Activated naive CD4-positive, alpha-beta T cell treated with anti-CD3 and anti-CD28 coated beads for 36 hours (primary cell): ENCODE data around the gene DEPDC1B. TPM values are rescaled to one million over a fixed set of nuclear protein-coding genes. Genes with fewer than 3 reads are reported as not detected.

Source experiments
- CTCF ChIA-PET: fragments of 350-600 bp; sonication (Branson Sonifier 250); formaldehyde crosslinking; loops from one replicate; lab custom pipeline; 2021; ENCODE audit warnings: antibody characterized with exemption; lab: Charles Lee
- DNase-seq: peaks from one replicate; pipeline ENCODE4 v3.0.0-alpha.2; 2020
- H3K27ac Mint-ChIP-seq: one replicate; pipeline ENCODE4 v1.8.0; 2021; ENCODE audit warnings: mild to moderate bottlenecking, mixed read lengths
- H3K27me3 Mint-ChIP-seq: one replicate; pipeline ENCODE4 v1.8.0; 2021; ENCODE audit warnings: low read depth, mixed read lengths
- H3K36me3 Mint-ChIP-seq: one replicate; pipeline ENCODE4 v1.8.0; 2021; ENCODE audit warnings: low read depth, mixed read lengths
- H3K4me1 Mint-ChIP-seq: one replicate; pipeline ENCODE4 v1.8.0; 2021; ENCODE audit warnings: low read depth, mixed read lengths
- H3K4me3 Mint-ChIP-seq: one replicate; pipeline ENCODE4 v1.8.0; 2021; ENCODE audit warnings: mild to moderate bottlenecking, moderate library complexity, mixed read lengths
- H3K9me3 Mint-ChIP-seq: one replicate; pipeline ENCODE4 v1.8.0; 2021; ENCODE audit warnings: mixed read lengths
- intact Hi-C: fragments of 100-400 bp; cut with micrococcal nuclease; formaldehyde crosslinking; loops from one replicate; pipeline ENCODE4 v1.15.1; 2023
- total RNA-seq, 2 experiments: library from RNA; stranded (reverse); gene quantifications; one replicate each; pipeline ENCODE4 v1.2.3, GENCODE V29; 2021

DEPDC1B gene
- total RNA-seq, 2 experiments from 2014 or later = 35.0 to 35.8 TPM

DNA sequence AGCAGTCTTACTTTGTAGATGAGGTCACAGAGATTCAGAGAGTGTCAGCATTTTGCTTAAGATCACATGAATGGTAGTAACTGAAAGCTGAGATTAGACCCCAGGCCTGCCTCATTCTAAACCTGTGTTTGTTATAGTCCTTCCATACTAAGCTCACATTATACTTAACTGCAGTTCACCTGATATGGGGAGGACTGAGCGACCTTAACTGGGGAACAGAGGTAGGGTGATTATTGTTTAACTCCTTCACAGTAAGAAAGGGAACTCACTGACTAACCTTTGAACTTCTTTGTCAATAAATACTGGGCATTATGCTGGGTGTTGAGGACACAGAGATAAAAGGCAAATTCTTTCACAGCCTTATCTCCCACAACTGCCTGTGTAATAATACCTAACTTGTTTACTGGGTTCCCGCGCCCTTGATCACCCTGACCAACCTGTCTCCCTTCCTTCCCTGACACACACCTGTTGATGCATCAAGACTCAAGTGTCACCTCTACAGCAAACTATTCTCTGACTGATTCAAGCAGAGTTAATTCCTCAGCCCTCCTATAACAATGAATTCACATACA lies 27.2 kb downstream of the DEPDC1B start:
- H3K27me3 Mint-ChIP-seq = no peaks in the 10 kb centered on the region
- H3K4me1 Mint-ChIP-seq = peaks cover 2% of the 10 kb centered on the region
- DNase-seq = no peak
- no peaks in the 10 kb centered on the region for H3K9me3 Mint-ChIP-seq
- H3K27ac Mint-ChIP-seq = no peak overlapping the region
- H3K4me3 Mint-ChIP-seq = no peak overlapping the region
- CTCF ChIA-PET = no interaction called here
- no peaks in the 10 kb centered on the region for H3K36me3 Mint-ChIP-seq
- intact Hi-C loops = no loop called here

DNA sequence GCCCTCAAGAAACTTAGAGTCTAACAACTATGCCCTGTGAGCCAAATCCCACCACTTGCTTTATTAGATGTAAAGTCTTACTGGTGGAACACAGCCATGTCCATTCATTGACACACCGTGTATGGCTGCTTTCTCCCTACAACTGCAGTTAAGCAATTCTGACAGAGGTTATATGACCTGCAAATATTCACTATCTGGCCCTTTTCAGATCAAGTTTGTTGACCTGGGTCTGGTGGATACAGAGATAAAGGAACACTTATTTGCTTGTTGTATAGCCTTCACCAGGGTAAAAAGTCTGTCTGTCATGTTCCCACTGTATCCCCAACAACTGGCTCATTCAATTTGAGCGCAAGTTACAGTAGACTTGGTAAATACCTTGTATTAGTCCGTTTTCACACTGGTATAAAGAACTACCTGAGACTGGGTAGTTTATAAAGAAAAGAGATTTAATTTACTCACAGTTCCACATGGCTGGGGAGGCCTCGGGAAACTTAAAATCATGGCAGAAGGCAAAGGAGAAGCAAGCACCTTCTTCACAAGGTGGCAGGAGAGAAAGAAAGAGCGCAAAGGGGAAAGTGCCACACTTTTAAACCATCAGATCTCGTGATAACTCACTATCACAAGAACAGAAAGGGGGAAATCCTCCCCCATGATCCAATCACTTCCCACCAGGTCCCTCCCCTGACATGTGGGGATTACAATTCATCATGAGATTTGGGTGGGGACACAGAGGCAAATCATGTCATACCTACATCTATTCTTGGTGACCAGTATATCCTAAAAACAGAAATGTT lies 27.9 kb downstream of the DEPDC1B start:
- H3K27ac Mint-ChIP-seq = no peak overlapping the region
- CTCF ChIA-PET = no interaction called here
- H3K27me3 Mint-ChIP-seq = no peaks in the 10 kb centered on the region
- intact Hi-C loops = no loop called here
- no peaks in the 10 kb centered on the region for H3K4me1 Mint-ChIP-seq
- no peaks in the 10 kb centered on the region for H3K9me3 Mint-ChIP-seq
- no peaks in the 10 kb centered on the region for H3K36me3 Mint-ChIP-seq
- no peak overlapping the region for H3K4me3 Mint-ChIP-seq
- no peak for DNase-seq

DNA sequence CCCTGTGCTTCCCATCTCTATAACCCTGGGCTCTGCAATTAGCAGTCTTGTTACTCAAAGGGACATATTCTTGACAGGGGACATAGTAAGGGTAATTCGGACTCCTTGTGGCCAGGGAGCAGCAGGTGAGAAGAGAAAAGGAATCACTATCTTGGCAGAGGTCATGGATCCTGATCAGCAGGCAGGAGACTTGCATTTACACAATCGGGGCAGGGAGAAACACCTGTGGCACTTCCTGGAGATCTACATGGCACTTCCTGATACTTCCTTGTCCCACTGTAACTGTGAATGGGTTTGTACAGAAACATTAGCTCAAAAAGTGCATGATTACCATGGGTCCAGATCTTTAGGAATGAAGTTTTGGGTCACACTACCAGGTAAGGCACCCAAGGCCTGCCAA lies 29.2 kb downstream of the DEPDC1B start:
- intact Hi-C loops = no loop called here
- Mint-ChIP-seq H3K4me1 (no peaks in the 10 kb centered on the region), H3K9me3 (no peaks in the 10 kb centered on the region), H3K27me3 (no peaks in the 10 kb centered on the region), H3K36me3 (no peaks in the 10 kb centered on the region), H3K4me3 (no peak overlapping the region), H3K27ac (no peak overlapping the region)
- no peak for DNase-seq
- CTCF ChIA-PET = interaction anchor here (1.8 kb wide), 1 partner anchor 14 kb away, joined by 6 read pairs; no protein-coding TSS in a partner anchor

DNA sequence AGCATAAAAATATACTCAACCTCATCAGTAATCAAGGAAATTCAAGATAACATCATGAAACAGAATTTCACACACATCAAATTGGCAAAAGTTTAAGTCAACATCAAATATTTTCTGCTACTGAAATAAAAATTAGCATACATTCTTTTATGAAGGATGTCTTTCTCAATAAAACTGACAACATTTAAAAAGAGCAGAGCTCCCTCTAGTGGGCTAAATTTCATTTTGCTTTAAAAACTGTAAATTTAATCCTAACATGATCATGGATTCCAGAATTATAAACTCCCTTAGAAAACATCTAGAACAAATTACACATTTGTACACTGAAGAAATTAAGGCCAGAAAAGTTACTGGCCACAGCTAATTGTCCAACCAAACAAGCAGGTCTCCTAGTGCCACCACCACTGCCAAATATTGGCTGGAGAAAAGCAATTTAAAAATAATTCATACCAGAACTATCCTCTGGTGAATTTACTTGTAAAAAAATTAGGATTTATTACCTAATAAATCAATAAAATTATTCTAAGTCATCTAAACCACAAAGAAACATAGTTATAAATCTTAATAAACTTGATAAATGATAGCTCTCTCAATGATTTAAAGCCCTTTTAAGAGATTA lies 31.2 kb downstream of the DEPDC1B start:
- no peak overlapping the region for H3K27ac Mint-ChIP-seq
- no peaks in the 10 kb centered on the region for H3K4me1 Mint-ChIP-seq
- H3K4me3 Mint-ChIP-seq = no peak overlapping the region
- no peaks in the 10 kb centered on the region for H3K9me3 Mint-ChIP-seq
- H3K36me3 Mint-ChIP-seq = no peaks in the 10 kb centered on the region
- no peaks in the 10 kb centered on the region for H3K27me3 Mint-ChIP-seq
- CTCF ChIA-PET = interaction anchor here (0.7 to 1.8 kb wide), 7 partner anchors 10 to 990 kb away, joined by 3 to 6 read pairs (median 3); no protein-coding TSS in a partner anchor
- DNase-seq = no peak
- intact Hi-C loops = loop anchor here (1.0 kb wide), 1 partner anchor 858 kb away; no protein-coding TSS in a partner anchor

DNA sequence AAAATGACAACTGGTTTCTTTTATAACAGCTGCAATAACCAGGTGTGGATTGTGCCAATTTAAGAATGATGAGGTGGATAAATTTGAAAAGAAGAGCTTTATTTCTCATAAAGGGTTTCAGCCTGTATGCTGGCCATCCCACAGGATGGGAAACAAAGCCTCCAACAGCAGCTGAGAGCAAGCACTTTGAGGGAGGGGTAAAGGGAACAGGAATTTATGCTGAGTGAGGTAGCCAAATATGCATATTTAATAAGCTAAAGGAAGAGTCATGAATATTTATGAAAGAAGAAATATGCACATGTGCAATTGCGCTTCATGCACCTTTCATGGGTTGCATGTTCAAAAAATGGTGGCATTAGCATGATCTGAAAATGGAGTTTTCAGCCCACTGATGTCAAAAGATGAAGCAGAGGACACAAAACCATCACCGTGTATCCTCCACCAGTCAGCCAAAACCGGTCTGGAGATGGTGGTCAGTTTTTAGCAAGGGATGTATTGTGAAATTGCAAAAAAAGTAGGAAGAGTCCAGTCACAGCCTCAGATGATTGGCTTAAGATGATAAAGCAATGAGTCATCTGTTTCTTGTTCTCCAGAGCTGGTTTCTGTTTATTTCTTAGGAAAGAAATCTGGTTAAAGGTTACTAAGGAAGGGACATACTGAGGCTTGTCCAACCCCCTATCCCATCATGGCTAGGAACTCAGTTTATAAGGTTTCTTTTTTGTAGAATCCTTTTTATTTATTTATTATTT lies 47.9 kb downstream of the DEPDC1B start:
- H3K4me3 Mint-ChIP-seq = no peak overlapping the region
- CTCF ChIA-PET = interaction anchor here (0.9 kb wide), 1 partner anchor 135 kb away, joined by 3 read pairs; no protein-coding TSS in a partner anchor
- intact Hi-C loops = no loop called here

DNA sequence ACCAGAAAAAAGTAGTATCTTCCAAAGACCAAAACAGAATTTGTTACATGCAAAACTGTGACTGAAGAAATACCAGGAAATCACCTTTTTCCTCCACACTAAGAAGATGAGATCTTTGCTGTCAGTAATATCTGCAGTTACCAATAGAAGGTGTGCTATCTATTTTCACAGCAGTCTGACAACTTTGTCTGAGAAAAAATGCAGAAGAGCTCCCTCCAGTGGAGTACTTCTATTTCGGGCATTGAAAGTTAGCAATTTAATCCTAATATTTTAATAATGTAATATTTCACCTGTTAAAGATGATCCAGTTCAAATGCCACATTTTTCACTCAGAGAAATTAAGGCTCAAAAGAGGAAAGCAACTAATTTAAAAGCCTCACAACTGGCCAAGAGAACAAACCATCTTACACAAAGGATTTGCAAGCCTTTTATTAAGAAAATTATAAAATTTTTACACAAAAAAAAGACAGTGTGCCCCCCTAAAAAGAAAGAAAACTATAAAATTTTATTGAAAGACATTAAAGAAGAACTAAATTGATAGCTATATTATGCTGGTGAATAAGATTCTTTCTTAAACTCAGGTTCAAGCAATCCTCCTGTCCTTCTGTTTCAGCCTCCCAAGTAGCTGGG lies 50.6 kb downstream of the DEPDC1B start:
- peaks cover 2% of the 10 kb centered on the region for H3K9me3 Mint-ChIP-seq
- no peak overlapping the region for H3K27ac Mint-ChIP-seq
- H3K4me3 Mint-ChIP-seq = no peak overlapping the region
- no peaks in the 10 kb centered on the region for H3K27me3 Mint-ChIP-seq
- no peaks in the 10 kb centered on the region for H3K36me3 Mint-ChIP-seq
- DNase-seq = no peak
- CTCF ChIA-PET = interaction anchor here (0.6 to 1.0 kb wide), 3 partner anchors 9 to 917 kb away, joined by 3 to 4 read pairs (median 3); no protein-coding TSS in a partner anchor
- no peaks in the 10 kb centered on the region for H3K4me1 Mint-ChIP-seq
- intact Hi-C loops = loop anchor here (1.0 kb wide), 1 partner anchor 839 kb away; no protein-coding TSS in a partner anchor

More for the DNA sequence above, 47.9 kb downstream of the DEPDC1B start:
- H3K36me3 Mint-ChIP-seq = no peaks in the 10 kb centered on the region
- peaks cover 11% of the 10 kb centered on the region for H3K9me3 Mint-ChIP-seq
- H3K4me1 Mint-ChIP-seq = no peaks in the 10 kb centered on the region
- H3K27me3 Mint-ChIP-seq = no peaks in the 10 kb centered on the region
- H3K27ac Mint-ChIP-seq = no peak overlapping the region
- no peak for DNase-seq

DNA sequence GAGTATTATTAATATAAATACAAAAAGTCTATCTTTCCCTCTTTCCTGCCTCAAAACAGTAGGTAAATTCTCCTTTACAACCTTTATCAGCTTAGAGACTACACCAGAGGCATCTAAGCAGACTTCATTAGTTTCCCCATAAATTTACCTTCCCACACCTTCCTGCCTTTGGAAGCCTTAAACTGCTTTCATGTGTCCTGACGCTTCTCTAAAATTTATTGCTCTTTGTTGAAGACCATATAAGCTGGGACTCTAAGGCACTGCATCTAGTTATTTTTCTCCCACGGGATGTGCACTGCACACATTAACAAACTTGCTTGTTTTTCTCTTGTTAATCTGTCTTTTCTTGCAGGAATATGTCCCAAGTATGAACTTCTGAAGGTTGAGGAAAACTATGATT lies 51.8 kb downstream of the DEPDC1B start:
- no peaks in the 10 kb centered on the region for H3K9me3 Mint-ChIP-seq
- intact Hi-C loops = no loop called here
- H3K36me3 Mint-ChIP-seq = no peaks in the 10 kb centered on the region
- no peak for DNase-seq
- H3K27me3 Mint-ChIP-seq = no peaks in the 10 kb centered on the region
- no peak overlapping the region for H3K4me3 Mint-ChIP-seq
- CTCF ChIA-PET = no interaction called here
- H3K4me1 Mint-ChIP-seq = no peaks in the 10 kb centered on the region
- H3K27ac Mint-ChIP-seq = no peak overlapping the region

DNA sequence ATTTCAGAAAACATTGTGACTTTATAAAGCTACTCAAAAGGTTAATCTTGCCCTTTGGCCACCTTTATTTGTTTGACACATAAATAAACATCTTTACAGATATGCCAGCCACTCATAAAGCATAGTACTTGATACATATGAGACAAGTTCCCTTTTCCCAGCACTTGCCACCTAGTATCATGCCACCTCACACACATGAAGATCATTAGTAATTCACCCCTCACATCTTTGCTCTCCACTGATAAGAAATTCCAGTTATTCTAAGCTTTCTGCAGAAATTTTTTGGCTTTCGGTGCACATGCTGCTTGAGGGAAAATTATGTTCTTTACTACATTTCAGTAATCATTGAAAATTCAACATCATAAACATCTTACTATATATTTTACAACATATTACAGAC lies 59.1 kb downstream of the DEPDC1B start:
- no peaks in the 10 kb centered on the region for H3K27me3 Mint-ChIP-seq
- no peak overlapping the region for H3K4me3 Mint-ChIP-seq
- CTCF ChIA-PET = no interaction called here
- H3K36me3 Mint-ChIP-seq = peaks cover 1% of the 10 kb centered on the region
- H3K27ac Mint-ChIP-seq = no peak overlapping the region
- DNase-seq = no peak
- no peaks in the 10 kb centered on the region for H3K4me1 Mint-ChIP-seq
- H3K9me3 Mint-ChIP-seq = no peaks in the 10 kb centered on the region
- intact Hi-C loops = no loop called here

DNA sequence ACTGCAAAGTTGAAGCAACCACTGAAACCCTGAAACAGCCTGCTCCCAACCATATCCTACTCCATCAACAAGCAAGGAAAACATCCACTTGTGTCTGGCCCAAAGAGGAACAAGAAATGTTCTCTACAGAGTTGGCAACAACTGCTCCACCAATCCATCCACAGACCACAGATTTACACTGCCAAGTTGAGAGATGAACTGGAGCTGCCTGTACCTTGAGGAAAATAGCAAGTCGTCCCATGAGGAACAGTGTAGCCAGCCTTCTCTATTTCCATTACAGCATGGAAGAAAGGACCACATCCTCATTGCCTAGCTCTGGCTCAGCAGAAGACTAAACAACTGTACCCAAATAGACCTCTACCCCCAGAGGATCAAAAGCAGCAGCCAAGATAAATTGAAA lies 60.4 kb downstream of the DEPDC1B start:
- Mint-ChIP-seq H3K27ac (no peak overlapping the region), H3K27me3 (no peaks in the 10 kb centered on the region), H3K36me3 (peaks cover 1% of the 10 kb centered on the region), H3K9me3 (no peaks in the 10 kb centered on the region), H3K4me1 (no peaks in the 10 kb centered on the region), H3K4me3 (no peak overlapping the region)
- intact Hi-C loops = no loop called here
- DNase-seq = no peak
- CTCF ChIA-PET = no interaction called here

DNA sequence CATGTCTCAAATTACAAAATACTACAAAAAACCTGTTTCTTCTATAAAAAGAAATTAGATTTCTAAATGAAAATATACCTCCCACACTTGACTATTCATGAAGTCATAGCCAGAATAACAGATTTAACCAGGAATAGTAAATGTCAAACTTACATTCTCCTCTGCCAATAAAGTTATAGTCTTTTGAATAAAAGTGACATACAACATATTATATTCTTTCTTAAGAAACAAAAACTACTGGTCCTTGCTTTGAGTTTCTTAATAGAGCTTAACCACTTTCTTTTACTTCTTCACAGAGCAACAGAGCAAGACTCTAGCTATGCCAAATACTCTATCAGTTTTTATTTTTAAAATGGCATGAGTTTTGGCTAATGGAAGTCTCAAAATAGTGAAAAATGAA lies 61.7 kb downstream of the DEPDC1B start:
- no peaks in the 10 kb centered on the region for H3K27me3 Mint-ChIP-seq
- no peak for DNase-seq
- no peaks in the 10 kb centered on the region for H3K4me1 Mint-ChIP-seq
- no peaks in the 10 kb centered on the region for H3K9me3 Mint-ChIP-seq
- no peak overlapping the region for H3K27ac Mint-ChIP-seq
- CTCF ChIA-PET = no interaction called here
- H3K36me3 Mint-ChIP-seq = peaks cover 1% of the 10 kb centered on the region
- intact Hi-C loops = no loop called here
- H3K4me3 Mint-ChIP-seq = no peak overlapping the region

DNA sequence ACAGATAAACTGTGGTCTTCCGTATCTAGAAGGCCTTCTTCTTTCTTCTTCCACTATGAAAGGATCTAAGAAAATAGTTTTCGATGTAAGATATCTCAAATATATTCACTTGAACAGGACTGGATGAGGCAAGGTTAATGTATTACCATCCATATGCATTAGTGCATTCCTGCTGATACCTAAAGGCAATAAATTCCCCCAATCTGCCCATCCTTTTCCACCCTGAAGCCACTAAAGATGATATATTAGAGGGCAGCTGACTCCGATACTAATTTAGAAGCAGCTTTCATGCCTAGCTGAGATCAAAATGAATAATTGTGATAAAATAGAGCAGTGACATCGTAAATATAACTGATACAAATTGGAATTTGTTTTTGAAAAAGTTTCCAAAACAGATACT lies 63.3 kb downstream of the DEPDC1B start:
- no peaks in the 10 kb centered on the region for H3K4me1 Mint-ChIP-seq
- no peaks in the 10 kb centered on the region for H3K27me3 Mint-ChIP-seq
- H3K4me3 Mint-ChIP-seq = no peak overlapping the region
- intact Hi-C loops = no loop called here
- no peak for DNase-seq
- H3K27ac Mint-ChIP-seq = no peak overlapping the region
- H3K36me3 Mint-ChIP-seq = peaks cover 1% of the 10 kb centered on the region
- H3K9me3 Mint-ChIP-seq = no peaks in the 10 kb centered on the region
- CTCF ChIA-PET = interaction anchor here (0.7 kb wide), 1 partner anchor 35 kb away, joined by 3 read pairs; no protein-coding TSS in a partner anchor

DNA sequence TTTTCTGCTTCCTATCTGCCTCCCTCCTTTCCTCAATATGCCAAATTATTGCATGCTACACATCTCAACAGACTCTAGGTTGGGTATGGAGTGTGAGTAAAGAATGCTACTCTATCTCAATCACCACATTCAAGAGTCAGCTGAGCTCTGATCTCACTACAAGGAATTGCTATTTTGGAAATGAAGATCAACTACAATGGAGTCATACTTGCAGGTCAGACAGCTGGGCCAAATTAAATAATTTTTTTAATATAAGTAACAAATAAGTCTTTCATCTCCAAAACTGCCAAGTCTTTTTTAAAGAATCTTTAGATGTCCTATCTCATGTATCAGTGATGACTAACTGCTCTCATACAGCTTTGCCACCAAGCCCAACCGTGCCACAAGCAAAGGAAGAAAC lies 64.0 kb downstream of the DEPDC1B start:
- Mint-ChIP-seq H3K27me3 (no peaks in the 10 kb centered on the region), H3K4me3 (no peak overlapping the region), H3K36me3 (peaks cover under 1% of the 10 kb centered on the region), H3K27ac (no peak overlapping the region), H3K4me1 (no peaks in the 10 kb centered on the region), H3K9me3 (no peaks in the 10 kb centered on the region)
- DNase-seq = no peak
- intact Hi-C loops = no loop called here
- CTCF ChIA-PET = no interaction called here
